Tongue (tissue), 2 donors: Measurements from ENCODE around the gene SLC25A34. TPM values are rescaled to one million over a fixed set of nuclear protein-coding genes. Genes with fewer than 3 reads are reported as not detected.

Source experiments
- DNase-seq: peaks from one replicate; pipeline ENCODE4 v3.0.0-alpha.2; 2015
- total RNA-seq: library from RNA; depleted of rRNA; stranded (reverse); fragments of >200 nt; gene quantifications from one replicate; pipeline ENCODE4 v1.2.3, GENCODE V29; 2014

Gene SLC25A34
- total RNA-seq, 1 donor from 2014 or later = 2.9 TPM

DNA sequence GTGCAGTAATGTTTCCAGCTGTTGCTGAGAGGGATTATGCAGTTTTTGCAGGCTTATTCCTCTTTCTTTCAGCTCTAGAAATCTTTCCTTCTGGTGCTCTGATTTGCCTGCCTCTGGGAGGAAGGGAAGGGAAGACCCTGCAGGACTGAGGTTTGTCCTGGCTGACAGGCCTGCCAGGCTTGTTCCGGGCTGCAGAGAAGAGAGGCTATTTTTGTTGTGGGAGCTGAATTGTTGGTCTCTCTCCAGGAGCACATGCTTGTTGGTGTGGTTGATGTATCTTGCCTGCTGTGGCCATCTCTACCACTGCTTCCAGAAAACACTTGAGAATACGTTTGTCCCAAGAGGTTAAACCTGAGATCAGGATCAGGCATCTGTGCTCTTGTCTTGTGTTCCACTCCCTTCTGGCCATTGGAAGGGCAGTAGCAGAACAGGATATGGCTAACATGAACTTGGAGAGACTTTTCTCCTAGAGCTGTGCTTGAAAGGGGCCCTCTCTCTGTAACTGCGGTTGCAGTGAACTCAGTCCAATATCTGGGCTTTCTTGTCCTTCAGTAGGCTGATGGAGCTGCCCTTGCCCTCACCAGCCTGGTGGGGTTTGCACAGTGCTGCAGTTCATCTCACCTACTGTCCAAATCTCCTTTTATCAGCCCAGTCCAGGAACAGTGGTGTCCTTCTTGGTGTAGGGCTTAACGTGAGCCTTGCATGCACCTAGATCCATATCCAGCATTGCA, 21.5 kb upstream of the SLC25A34 start:
- peak; percentile 88 for DNase-seq

DNA sequence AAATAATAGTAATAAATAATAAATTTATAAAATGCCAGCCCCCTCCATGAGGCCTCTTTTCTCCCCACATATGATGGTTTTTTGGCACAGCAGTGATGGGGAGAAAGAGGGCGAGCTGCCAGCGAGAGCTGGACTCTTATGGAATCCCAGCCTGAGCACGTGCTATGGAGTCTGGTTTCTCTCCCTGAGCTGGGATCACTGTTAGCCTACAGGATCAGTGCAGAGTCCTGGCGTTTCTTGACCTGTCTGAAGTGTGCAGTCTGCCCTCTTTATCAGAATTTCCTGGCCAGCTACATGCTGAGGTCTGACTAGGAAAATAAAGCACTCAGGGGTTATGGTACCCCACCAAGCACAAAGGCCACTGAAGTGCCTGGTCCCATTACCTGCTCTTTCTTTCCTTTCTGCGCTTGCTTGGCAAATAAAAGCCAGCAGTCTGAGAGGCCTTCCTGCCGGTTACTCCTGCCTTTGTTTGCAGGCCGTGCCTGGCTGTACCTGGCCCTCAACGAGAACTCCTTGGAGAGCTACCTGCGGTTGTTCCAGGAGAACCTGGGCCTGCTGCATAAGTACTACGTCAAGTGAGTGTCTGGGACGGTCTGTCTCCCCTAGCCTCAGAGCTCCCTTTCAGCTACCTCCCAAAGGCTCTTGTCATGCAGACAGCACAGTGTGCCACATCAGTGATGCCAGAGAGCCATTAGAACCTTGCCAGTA, 18.5 kb upstream of the SLC25A34 start:
- DNase-seq = peak; percentile 59

DNA sequence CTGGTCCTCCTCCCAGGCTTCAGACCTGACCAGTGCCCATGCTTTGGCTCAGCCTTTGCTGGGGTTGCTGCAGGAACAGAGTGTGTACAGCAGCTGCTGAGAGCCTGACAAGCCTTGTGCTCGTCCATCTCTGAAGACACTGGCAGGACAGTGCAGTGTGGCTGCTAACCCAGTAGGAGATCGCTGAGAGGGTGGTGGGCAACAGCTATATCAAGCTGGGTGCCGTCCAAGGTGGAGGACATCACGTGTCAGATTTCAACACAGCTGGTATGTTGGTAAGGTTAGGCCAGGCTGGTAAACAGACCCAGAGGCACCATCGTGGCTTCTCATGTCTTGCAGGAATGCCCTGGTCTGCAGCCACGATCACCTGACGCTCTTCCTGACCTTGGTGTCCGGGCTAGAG, 17.9 kb upstream of the SLC25A34 start:
- DNase-seq = no peak

DNA sequence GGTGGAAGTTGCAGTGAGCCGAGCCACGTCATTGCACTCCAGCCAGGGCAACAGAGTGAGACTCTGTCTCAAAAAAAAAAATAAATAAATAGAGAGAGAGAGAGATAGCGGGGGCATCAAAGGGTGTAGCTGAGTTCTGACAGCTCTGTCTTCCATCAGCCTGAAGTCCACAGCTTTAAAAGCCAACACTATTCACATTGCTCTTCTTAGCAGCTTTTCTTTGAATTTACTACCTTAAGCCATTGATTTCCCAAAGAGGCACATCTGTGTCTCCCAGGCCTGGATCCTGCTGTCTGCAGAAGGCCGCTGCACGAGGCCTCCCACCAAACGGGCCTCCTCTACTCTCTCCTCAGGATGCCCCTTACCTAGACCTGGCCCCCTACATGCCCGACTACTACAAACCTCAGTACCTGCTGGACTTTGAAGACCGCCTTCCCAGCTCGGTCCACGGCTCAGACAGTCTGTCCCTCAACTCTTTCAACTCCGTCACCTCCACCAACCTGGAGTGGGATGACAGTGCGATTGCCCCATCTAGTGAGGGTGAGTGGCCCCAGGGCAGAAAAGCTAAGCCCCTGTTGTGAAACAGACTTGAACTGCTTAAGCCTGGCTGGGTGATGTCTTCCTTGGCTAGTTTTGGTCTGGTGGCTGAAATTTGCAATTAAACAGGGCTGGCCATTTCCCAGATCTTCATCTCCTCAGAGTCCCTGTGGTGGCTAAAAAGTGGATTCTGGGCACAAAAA, 16.5 kb upstream of the SLC25A34 start:
- no peak for DNase-seq

DNA sequence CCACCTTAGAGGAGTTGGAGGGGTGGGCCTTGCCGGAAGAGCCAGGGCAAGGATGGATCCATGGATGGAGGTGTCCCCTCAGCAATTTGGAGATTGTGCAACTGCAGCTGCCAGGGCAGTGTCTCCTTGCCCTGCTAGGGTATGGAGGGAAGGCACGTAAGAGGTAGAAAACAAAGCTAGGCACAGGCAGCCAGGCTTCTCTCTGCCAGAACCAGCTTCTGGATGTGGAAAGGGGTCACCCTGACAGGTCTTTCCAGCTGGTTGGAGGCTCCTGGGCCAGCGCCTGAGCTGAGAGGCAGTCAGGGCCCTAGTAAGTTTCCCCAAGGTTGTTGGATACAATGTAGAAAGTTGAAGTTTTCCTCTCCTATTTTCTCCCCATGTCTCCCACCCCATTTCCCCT, 15.2 kb upstream of the SLC25A34 start:
- no peak for DNase-seq

DNA sequence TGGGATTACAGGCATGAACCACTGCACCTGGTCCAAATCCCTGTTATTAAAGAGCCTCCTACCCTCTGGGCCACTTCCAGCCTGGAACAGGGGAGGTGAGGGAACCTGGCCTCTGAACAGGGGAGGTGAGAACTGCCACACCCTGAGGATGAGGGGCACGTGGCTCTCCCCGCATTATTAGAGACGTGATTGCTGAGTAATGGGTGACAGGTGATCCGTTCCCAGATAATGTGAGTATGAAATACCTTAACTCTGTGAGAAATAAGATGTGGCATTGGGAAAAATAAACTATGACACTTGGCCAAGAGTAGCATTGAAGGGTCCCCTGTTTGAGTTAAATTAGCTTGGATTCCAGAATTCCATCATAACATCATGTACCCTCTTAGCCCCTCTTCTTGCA, 13.6 kb upstream of the SLC25A34 start:
- no peak for DNase-seq

DNA sequence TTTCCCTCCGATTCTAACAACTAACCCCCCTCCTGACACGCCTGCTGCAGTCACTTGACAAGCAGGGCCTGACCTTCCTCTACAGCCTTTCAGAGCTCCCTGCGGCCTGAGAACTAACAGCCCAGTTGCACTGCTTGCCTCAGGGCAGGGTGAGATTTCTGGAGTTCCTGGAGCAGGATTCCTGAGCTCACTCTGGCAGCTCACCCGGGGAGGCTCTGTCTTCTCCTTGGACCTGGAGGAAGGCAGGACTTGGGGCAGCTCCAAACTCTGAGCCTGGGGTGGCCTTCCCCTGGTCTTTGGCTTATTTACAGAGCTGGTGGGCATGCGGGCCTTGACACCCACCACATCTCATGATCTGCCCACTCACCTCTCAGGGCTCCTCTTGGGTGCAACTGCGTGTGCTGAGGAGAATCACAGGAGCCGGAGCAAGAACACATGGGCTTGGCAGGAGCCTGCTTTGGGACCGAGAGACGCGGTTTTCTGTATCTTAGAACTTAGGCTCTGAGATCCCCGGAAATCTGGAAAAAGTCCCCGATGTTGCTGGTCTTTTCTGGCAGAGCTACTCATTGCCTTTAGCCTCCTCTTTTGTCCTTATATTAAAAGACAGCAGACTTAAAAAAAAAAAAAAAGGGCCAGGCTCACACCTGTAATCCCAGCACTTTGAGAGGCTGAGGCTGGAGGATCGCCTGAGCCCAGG, 13.1 kb upstream of the SLC25A34 start:
- DNase-seq = no peak

DNA sequence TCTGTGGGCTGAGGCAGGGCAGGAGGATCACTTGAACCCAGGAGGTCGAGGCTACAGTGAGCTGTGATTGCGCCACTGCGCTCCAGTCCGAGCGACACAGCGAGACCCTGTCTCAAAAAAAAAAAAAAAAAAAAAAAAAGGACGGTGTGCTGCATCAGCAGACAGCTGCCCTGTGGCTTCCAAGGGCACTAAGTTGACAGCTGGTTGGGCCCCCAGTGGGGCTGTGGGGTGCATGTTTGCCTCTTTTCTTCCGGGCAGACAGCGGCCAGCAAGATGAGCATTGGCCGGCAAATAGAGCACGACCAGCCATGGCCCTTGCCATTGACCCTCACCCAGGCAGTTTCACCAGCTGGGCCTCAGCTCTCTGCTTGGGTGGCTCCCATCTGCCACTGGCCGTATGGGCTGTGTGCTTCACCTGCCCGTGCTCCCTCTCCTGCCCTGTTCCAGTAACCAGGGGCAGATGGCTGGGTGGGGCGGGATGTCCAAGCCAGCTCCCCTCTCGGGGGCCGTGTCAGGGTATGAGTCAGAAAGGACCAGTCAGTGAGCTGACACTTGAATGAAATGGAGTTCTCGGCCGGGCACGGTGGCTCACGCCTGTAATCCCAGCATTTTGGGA, 12.3 kb upstream of the SLC25A34 start:
- DNase-seq = no peak

DNA sequence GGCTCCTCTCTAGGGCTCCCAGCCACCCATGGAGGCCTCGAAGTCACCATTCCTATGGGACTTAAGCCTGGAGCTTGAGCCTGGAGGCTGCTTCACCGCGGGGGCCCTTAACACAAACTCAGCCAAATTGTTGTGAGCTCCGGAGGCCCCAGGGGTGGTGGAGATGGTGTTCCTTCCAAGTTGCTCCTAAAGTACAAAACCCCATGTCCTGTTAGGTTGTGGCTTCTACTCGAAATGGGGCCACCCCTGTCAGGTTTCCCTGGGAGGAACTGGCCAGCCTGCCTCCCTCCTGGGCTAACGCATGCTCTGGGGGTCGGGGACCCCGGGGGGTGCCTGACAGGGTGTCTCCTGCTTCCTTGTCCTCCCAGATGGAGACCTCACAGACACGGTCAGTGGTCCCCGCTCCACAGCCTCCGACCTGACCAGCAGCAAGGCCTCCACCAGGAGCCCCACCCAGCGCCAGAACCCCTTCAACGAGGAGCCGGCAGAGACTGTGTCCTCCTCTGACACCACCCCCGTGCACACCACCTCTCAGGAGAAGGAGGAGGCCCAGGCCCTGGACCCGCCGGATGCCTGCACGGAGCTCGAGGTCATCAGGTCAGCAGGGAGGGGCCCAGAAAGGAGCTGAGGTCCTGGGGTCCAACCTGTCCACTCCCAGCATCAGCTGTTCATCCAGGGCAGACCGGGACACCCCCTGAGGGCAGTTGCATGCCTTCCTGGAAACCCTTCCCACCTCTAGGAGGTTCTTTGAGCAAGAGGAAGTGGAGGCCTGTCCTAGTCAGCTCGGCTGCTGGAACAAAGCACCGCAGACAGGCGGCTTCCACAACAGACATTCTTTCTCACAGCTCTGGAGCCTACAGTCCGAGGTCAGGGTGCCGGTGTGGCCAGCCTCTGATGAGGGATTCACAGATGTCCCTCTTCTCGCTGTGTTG, 10.8 kb upstream of the SLC25A34 start:
- no peak for DNase-seq

DNA sequence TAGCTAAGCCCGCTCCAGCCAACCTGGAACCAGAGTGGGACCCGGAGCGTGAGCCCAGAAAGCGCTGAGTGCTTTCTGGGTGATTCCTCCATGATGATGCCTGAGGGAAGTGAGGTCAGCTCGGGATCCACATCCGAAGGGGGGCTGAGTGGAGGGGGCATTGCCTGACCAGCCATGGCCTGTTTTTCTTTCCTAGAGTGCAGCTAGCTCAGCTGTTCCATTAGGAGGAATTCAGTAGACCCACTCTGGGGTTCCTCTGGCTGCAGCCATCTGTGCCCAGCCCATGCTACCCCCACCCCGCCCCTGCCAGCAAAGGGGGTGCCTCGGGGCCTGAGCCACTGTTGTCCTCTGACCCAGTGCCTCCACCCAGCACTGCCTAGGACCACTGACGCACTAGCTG, 9.6 kb upstream of the SLC25A34 start:
- no peak for DNase-seq

DNA sequence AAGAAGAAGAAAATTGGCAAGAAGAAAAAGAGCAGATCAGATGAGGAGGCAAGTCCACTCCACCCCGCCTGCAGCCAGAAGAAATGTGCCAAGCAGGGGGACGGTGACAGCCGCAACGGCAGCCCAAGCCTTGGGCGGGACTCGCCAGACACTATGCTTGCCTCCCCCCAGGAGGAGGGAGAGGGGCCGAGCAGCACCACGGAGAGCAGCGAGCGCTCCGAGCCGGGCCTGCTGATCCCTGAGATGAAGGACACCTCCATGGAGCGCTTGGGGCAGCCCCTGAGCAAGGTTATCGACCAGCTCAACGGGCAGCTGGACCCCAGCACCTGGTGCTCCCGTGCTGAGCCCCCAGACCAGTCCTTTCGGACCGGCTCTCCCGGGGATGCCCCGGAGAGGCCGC, 9.0 kb upstream of the SLC25A34 start:
- DNase-seq = no peak

DNA sequence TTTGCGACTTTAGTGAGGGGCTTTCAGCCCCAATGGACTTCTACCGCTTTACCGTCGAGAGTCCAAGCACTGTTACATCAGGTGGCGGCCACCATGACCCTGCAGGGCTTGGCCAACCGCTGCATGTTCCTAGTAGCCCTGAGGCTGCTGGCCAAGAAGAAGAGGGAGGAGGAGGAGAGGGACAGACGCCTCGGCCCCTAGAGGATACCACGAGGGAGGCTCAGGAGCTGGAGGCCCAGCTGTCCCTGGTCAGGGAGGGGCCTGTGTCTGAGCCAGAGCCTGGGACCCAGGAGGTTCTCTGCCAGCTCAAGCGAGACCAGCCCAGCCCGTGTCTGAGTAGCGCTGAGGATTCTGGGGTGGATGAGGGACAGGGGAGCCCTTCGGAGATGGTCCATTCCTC, 8.6 kb upstream of the SLC25A34 start:
- DNase-seq = no peak

DNA sequence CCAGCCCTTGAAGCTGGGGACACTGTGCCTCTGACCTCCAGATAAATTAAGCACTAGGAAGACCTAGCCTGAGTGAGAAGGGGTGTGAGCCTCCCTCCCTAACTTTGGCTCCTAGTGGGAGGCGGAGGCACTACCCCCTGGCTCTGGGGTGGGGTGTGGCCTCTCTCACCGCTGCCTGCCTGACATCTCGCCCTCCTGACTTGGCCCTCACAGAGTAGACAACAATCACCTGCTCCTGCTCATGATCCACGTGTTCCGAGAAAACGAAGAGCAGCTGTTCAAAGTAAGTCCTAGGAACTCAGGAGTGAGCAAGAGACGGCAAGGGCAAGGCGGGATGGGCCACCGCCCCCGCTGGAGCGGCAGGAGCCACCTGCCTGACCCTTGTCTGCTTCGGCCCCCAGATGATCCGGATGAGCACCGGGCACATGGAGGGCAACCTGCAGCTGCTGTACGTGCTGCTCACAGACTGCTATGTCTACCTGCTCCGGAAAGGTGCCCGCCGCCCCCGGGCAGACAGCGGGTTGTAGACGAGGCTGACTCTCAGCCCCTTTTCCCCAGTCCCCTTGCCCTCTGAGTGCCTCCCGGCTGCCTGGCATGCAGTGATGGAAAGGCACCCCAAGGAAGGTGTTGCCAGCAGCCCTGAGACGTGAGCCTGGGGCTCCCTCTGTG, 8.1 kb upstream of the SLC25A34 start:
- DNase-seq = no peak

DNA sequence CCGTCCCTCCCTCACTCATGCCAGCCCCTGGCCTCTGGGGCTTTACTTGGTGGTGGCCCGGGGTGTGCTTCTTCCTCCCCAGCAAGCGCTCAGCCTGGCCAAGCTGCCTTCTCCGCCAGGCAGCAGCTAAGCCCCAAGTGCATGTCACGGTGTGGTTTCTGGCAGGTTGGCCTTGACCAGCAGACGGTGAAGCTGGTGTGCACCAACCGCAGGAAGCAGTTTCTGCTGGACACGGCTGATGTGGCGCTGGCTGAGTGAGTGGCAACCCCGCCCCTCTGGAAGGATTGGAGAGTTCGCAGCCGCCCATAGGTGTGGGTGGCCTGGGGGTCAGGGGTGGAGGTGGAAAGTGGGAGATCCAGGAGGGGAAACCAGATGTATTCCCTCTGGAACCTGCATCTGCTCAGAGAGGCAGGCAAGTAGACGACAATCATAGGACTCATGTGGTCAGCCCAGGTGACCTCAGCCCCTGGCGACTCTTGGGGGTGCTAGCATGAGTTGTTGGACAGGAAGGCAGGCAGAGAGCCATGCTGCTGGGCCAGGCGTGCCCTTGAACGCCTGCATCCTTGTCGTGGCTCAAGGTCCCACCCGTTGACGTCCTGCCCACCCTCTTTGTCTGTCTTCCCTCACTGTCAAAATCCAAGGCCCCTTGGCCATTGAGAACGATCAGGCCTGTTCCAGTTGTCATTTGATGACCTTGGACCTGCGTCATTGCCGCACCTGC, 7.0 kb upstream of the SLC25A34 start:
- DNase-seq = no peak

DNA sequence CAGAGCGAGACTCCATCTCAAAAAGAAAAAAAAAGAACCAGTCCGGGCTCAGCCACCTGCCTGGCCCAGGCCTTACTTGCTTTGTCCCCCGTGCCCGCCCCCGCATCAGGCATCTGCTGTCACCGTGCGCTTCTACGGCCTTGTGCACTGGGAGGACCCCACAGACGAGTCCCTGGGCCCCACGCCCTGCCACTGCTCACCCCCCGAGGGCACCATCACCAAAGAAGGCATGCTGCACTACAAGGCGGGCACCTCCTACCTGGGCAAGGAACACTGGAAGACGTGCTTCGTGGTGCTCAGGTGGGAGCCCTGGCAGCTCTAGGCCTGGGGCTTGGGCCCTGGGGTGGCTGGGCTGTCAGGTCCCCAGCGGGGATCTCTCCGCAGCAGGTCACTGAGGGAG, 5.6 kb upstream of the SLC25A34 start:
- no peak for DNase-seq

DNA sequence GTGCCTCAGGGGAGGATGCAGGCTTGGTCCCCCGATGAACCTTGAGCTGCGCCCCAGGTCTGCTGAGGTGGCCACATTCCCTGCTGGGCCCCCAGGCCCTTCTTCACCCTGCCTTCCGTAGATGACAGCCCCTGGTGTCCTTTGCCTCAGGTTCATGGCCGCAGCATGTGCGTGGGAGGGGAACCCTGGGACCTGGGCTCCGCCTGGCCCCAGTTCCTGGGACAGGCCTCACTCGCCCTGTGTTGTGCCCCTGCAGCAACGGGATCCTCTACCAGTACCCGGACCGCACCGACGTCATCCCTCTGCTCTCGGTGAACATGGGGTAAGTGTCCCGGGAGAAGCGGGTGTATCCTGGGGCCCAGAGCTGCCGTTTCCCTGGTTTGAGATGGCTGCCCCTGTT, 5.1 kb upstream of the SLC25A34 start:
- DNase-seq = no peak

DNA sequence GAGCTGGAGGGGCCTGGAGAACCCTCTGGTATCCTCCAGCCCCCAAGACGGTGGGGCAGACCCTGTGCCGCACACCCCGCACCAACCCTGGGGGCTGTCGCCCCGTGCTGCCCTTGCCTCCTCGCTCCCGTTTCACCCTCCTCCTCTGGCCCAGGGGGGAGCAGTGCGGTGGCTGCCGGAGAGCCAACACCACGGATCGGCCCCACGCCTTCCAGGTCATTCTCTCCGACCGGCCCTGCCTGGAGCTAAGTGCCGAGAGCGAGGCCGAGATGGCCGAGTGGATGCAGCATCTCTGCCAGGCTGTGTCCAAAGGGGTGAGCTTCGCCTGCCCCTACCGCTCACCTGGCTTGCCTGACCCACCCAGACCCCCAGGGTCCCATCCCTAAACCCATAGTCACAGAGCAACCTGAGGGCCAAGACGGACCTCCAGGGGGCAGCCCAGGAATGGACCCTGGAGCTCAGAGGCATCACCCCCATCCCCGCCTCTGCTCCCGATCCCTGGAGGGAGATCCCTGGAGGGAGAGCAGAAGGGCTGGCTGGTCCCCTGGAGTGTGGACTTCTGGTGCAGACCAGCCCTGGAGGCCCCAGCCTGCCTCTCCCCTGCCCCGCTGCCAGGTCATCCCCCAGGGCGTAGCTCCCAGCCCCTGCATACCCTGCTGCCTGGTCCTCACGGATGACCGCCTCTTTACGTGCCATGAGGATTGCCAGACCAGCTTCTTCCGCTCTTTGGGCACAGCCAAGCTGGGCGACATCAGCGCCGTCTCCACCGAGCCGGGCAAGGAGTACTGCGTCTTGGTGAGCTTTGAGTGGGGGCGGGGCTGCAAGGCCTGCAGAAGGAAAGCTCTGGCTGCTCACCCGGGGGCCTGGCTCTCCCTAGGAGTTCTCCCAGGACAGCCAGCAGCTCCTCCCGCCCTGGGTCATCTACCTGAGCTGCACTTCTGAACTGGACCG, 4.0 kb upstream of the SLC25A34 start:
- DNase-seq = no peak

DNA sequence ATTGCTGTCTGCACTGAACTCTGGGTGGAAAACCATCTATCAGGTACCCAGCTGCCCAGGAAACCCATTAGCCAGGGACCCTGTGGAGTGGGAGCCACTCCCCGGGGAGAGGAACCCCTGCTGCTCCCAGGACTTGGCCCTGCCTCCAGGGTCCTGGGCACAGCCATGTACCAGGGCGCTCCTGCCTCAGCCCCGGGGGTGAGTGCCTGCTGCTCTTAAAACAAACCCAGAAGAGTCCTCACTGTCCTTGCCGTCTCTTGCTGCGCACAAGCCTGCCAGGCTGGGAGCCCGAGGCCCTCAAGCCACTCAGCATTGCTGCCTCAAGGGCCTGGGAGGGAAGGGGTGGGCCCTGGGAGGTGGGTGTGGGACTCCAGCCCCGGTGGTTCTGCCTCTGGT, 3.4 kb upstream of the SLC25A34 start:
- no peak for DNase-seq
